Measurements from ENCODE around the gene RFWD3. TPM values are rescaled to one million over a fixed set of nuclear protein-coding genes. Genes with fewer than 3 reads are reported as not detected.
A peak's percentile ranks its signal among the peaks of the same experiment; 100 is the strongest.

RFWD3 gene
- total RNA-seq, 1 donor from 2014 or later, result 26.1 TPM

- peak; percentile 75 for DNase-seq (ENCODE audit: low read depth)
Measured at GRCh38 chr16:74623214-74623838, 43.4 kb downstream of the RFWD3 start.

- DNase-seq (ENCODE audit: low read depth), result no peak
Measured at GRCh38 chr16:74622005-74622404, 44.7 kb downstream of the RFWD3 start.

GRCh38 chr16:74617206-74617788, 49.4 kb downstream of the RFWD3 start:
- no peak for DNase-seq (ENCODE audit: low read depth)

- DNase-seq (ENCODE audit: low read depth), result no peak
Measured at GRCh38 chr16:74611721-74612120, 55.0 kb downstream of the RFWD3 start.

- no peak for DNase-seq (ENCODE audit: low read depth)
Measured at GRCh38 chr16:74608944-74609343, 57.7 kb downstream of the RFWD3 start.

GRCh38 chr16:74608381-74608780, 58.3 kb downstream of the RFWD3 start:
- DNase-seq (ENCODE audit: low read depth), result no peak

GRCh38 chr16:74607962-74608356, 58.7 kb downstream of the RFWD3 start:
- no peak for DNase-seq (ENCODE audit: low read depth)

- DNase-seq (ENCODE audit: low read depth), result peak; percentile 63
Measured at GRCh38 chr16:74607310-74607961, 59.2 kb downstream of the RFWD3 start.

- peak; percentile 68 for DNase-seq (ENCODE audit: low read depth)
Measured at GRCh38 chr16:74606521-74607309, 60.0 kb downstream of the RFWD3 start, which contains the start of gene GLG1. GLG1 (minus strand) TSS chr16:74607114; CDS start chr16:74607094, 20 bp downstream.

- no peak for DNase-seq (ENCODE audit: low read depth)
Measured at GRCh38 chr16:74605746-74606520, 60.7 kb downstream of the RFWD3 start.

GRCh38 chr16:74605332-74605731, 61.3 kb downstream of the RFWD3 start:
- DNase-seq (ENCODE audit: low read depth), result no peak

GRCh38 chr16:74603848-74604247, 62.8 kb downstream of the RFWD3 start:
- DNase-seq (ENCODE audit: low read depth), result peak; percentile 48

- DNase-seq (ENCODE audit: low read depth), result no peak
Measured at GRCh38 chr16:74601126-74601871, 65.4 kb downstream of the RFWD3 start.

GRCh38 chr16:74596586-74596985, 70.1 kb downstream of the RFWD3 start:
- no peak for DNase-seq (ENCODE audit: low read depth)

GRCh38 chr16:74592847-74593246, 73.8 kb downstream of the RFWD3 start:
- no peak for DNase-seq (ENCODE audit: low read depth)

- no peak for DNase-seq (ENCODE audit: low read depth)
Measured at GRCh38 chr16:74591876-74592650, 74.6 kb downstream of the RFWD3 start.

- peak; percentile 56 for DNase-seq (ENCODE audit: low read depth)
Measured at GRCh38 chr16:74586948-74587347, 79.7 kb downstream of the RFWD3 start.

- DNase-seq (ENCODE audit: low read depth), result no peak
Measured at GRCh38 chr16:74585846-74586443, 80.7 kb downstream of the RFWD3 start.

- DNase-seq (ENCODE audit: low read depth), result no peak
Measured at GRCh38 chr16:74583926-74584666, 82.6 kb downstream of the RFWD3 start.

All from renal cortical epithelial cell (primary cell).